NCI-H82 (cell line): Measurements from ENCODE around the gene MARK3.
A peak's percentile ranks its signal among the peaks of the same experiment; 100 is the strongest.

Experiments
- DNase-seq: peaks from one replicate; lab custom pipeline; 2025; lab: John Stamatoyannopoulos, UW

Gene MARK3

DNA sequence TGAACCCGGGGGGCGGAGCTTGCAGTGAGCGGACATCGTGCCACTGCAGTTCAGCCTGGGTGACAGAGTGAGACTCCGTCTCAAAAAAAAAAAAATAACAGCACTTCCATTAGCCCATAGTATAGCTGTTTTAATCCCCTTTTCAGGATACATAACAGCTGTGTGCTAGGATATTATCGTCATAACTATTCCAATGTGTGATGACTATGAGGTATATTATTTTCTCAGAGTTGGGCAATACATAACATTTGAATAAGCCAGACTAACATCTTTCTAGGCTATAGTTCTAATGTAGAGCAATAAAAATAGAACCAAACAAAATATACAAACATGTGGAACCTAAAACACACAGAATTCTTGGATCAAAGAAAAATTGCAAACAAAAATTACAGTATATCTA is 57.1 kb downstream of the MARK3 start:
- no peak for DNase-seq

DNA sequence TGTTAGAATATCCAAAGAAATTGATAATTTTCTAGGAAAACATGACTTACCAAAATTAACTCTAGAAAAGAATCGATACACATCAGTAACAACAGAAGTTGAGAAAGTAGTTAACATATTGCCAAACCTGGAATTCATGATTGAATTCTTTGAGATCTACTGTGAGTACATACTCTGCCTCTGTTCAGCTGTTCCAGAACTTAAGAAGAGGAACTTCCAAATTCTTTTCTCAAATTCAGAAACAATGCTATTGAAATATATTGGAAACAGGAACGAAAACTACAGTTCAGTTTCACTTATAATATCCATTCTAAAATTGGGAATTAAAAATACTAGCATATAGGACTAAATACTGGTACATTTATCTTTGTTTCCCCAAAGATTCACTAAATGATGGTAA is 57.9 kb downstream of the MARK3 start:
- DNase-seq = no peak

DNA sequence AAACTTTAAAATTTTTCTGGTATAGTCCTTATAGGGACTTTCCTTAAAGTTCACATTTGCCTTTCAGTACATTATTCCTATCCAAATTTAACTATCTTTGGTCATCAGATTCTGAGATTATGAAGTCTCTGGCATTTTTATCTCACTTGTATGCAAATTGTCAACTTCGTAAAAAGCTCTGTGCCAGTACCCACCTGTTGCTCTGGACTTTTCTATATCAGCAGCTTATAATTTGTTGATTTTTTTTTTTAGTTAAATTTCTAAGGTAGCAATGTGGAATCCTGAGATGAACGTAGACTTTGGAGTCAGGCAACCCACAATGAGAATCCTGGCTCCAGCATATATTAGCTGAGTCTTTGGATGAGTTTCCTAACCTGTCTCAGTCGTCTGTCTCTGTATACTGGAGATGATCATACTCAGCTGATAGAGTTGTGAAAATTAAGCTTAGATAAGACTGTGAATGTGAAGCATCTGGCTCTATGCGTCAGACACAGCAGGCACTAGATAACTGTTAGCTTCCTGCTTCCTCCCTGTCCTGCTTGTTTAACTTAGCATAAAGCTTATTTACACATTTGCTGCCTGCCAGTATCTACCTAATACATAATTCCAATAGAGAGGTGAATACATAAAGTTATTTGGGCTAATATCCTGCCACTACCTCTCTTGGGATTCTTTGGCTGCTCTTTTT is 59.8 kb downstream of the MARK3 start:
- DNase-seq = peak; percentile 7

DNA sequence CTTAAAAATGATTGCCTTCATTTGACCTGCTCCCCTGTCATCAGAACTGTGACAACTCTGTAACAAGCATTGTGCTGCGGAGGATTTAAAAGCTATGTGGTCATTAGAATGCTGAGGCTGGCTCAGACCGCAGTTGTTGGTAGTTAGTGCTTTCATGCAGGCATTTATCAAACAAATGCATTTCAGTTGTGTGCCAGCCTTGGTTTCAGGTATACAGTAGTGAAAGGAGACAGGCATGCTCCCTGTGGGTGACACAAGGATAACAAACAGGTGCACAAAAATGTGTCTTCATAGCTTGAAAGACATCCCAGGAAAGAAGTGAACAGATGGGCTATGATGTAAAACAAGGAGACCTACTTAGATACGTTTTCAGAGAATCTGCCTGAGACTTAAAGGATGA is 60.6 kb downstream of the MARK3 start:
- DNase-seq = peak; percentile 39

DNA sequence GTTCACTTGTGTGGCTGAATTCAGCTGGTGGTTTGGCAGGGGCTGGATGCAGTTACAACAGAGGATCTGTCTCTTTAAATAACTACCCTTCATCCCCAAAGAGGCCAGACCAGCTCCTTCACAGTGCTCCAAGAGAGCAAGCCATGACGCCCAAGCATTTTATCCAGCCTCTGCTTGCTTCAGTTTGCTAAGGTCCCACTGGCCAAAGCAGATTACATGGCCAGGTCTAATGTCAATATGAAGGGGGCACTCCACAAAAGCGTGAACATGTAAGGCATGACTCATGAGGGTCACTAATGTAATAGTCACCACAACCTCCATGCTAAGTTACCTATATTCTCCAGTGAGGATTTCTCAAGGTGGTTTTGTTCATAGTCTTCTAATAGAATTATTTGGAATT is 62.9 kb downstream of the MARK3 start:
- DNase-seq = no peak

DNA sequence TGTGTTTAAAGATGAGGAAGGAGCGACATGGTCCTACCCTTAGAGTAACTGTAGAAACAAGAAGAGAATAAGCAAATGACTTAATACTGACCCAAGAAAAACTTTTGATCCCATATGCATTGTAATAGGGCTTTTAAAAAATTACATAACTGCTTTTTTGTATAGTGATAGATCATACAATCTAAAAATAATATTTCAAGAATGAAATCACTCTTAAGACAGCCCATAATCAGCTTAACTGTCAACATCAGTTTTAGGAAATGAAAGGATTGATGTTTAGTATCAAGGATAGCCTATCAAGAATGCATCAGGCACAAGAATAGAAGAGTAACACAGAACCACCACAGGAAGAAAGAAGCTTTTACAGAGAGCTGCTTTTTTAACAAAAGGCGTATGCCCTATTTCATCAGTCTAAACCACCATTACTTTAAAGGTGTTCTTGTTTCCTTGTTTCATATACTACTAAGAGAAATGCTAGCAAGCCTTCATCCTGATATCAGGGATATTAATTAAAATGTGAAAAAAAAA is 64.5 kb downstream of the MARK3 start:
- no peak for DNase-seq

DNA sequence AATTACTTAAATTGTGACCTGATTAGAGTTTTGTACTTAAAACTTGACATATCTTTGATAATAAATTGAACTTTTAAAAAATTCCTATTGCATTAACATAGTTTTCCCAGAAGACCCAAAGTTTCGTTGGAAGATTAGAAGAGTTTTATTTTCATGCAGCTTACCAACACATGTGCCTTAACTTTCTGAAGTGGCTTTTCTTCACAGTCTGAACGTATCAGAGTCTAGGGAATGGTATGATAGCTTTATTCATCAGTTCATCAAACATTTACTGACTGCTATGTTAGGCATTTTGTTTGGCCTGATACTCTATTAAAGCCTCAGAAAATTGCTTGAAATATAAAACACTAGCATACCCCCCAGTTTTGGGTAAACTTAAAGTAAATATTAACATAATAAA is 65.2 kb downstream of the MARK3 start:
- DNase-seq = no peak

DNA sequence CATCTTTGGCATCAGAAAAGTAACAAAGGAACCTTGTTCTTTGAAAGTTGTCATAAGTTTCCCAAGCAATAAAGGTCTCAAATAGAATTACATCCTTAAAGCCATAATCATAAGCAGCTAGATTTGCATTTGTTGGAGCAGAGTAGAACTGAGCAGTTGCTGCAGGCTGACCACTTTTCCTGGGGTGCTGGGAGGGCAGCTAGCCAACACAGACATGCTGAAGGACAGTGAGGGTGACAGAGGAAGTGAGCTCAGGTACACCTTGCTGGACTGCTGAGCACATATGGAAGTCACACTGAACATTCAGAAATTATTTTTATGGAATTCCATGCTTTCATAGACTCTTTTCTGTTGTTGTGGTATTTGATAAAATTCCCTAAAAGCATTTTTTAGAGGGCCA is 66.2 kb downstream of the MARK3 start:
- no peak for DNase-seq

DNA sequence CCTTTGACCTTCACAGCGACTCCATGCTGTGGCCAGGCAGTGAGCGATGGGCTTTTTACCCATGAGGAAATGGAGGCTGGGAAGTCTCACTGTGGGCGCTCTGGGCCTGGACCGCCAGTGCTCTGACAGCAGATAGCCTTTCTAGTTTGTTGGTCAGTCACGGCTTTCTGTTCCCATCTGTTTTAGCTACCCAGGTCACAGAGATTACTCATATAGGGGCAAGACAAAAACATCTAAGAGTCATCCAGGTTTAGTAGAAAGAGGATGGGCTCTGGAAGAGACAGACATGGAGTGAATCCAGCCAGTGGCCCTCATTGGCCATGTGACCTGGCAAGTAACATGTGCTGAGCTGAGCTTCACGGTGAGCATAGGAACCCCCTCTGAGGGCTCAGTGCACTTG is 68.6 kb downstream of the MARK3 start:
- peak; percentile 13 for DNase-seq

DNA sequence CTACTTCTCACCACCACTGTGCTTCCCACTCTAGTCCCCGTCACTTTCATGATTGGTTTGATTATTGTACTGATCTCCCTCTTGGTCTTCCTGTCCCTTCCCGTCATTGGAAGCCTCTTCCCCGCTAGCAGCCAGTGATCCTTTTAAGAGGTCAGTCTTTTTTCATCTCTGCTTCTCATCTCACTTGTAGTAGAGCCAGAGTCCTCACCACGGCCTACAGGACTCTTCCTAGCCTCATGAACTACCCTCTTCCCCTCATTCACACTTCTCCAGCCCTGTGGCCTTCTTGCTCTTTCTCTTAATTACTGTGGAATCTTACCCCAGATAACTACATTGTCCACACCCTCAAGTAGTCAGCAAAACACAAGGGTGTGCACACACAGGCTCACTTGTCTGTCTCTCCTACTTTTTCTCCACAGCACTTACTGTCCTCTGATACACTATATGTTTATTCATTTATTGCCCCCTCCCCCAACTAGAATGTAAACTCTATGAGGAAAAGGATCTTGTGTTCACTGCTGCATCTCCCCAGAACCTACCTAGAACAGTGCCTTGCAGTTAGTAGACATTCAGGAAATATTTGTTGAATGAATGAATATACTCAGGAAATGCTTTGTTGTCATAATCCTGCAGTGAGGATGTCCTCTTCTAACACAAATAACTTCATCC is 71.1 kb downstream of the MARK3 start:
- peak; percentile 2 for DNase-seq

DNA sequence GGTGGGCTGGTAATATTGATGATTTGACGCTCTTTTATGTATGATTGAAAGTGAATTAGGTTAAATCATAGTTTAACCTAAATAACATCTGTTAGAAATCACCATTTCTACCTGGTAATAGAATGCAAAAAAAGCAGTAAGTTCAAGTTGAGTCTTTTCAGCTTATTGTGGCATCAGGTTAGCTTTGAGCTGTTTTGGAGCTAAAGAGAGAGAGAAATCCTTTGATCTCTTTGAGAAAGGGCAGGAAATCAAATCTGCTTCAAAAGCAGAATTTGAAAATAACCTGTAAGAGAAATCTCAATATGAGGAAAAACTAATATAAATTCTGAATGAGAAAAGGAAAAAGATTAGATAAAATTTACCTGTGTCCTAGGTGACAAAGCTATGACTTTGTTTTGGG is 75.2 kb downstream of the MARK3 start:
- no peak for DNase-seq

DNA sequence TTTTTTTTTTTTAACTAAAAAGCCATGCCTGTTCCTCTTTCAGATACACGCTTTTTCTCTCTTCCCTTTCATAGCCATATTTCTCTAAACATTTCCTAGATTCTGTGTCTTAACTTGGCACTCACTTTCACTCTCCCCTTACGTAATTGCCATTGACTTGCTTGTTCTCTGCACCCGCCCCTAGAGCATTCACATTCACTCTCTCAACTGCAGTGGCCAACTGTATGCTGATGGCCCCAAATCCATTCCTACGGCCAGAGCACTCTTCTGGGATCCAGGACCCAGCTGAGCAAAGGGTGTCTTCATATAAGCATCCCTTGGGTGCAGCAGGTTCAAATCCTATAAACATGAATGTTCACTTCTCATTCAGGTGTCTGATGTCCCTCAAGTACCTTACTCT is 77.9 kb downstream of the MARK3 start:
- no peak for DNase-seq

DNA sequence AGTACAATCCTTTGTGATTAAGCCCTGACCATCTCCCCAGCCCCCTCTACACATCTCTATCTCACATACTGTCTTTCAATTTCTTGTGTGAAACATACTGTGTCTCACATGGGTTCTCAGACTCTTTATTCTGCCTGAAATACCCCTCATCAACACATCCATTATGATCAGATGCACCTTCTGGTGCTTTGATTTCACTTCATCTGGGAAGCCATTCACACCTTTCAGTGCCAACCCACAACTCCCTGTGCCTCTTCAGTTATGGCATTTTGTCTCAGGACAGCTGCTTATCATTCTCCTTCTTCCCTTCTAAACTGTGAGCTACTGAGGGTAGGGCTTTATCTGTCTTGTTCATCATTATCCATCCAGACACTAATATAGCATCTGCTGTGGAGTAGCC is 78.6 kb downstream of the MARK3 start:
- DNase-seq = no peak

DNA sequence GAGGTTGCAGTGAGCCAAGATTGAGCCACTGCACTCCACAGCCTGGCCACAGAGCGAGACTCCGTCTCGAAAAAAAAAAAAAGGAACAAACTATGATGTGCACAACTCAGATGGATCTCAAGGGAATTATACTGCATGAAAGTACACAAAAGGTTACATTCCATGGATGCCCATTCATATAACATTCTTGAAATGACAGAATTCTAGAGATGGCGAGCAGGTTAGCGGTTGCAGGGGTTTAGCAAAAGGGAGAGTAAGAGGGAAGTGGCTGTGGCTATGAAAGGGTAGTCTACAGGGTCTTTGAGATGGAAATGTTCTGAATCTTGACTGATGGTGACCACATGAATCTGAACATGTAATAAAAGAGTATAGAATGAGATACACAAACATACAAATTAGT is 87.7 kb downstream of the MARK3 start:
- no peak for DNase-seq

DNA sequence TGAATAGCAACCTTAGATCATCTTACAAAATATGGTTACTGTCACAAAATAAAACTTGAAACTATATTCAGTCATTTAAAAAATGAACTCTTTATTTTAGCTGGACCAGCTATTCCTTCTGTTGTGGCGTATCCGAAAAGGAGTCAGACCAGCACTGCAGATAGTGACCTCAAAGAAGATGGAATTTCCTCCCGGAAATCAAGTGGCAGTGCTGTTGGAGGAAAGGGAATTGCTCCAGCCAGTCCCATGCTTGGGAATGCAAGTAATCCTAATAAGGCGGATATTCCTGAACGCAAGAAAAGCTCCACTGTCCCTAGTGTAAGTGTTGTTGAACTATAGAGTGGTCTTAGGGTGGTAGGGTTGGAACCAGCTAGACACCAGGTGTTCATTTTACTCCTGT is 89.7 kb downstream of the MARK3 start:
- DNase-seq = no peak

DNA sequence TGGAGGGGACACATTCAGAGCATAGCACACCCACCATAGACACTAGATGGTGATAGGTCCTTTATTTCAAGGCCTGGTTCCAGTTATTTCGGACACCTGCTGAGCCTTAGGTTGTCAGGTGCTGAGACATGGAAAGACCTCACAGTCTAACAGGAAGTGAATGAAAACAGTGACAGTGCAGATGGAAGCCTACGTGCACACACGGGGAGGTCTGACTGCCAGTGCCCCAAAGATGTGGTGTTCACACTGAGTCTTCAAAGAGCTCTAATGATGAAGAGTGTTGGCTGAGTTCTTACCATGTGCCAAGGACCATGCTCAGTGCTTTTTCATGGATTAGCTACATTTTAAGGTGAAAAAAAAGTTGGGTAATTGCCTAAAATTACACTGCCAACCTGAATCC is 90.8 kb downstream of the MARK3 start:
- no peak for DNase-seq

DNA sequence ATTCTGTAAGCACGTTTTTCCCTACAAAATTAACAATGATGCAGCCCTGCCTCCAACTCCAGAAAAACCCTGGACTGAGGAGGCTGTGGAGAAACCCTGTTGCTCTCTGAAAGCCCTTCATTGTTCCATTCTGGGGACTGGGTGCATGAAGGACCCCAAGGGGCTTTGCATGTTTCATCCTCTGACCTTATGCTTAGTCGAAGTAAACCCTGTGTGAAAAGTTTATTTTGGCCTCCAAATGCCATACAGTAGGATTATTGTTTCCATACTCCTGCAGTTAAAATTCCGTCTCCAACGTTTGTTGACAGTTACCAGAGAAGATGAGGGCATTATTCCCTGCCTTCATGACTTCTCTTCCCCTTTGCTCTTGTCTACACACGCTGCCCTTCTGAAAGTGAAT is 91.4 kb downstream of the MARK3 start:
- no peak for DNase-seq

DNA sequence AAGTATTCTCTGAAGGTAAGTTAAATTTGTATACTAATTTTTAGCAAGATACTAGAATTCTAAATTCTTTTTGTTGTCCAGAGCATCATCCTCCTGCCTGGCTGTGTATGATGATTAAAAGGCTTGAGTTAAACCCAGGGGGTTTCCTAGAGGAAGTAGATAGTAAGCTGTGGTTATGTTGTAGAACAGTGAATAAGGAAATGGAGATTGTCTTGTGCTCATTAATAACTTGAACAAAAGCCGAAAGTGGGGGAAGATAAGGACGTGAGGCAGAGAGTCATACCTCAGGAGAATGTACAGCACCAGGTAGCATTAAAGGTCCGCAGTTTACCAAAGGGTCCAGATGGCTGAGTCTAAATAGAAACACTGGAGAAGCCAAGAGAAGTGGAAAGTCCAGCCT is 95.4 kb downstream of the MARK3 start:
- DNase-seq = no peak

DNA sequence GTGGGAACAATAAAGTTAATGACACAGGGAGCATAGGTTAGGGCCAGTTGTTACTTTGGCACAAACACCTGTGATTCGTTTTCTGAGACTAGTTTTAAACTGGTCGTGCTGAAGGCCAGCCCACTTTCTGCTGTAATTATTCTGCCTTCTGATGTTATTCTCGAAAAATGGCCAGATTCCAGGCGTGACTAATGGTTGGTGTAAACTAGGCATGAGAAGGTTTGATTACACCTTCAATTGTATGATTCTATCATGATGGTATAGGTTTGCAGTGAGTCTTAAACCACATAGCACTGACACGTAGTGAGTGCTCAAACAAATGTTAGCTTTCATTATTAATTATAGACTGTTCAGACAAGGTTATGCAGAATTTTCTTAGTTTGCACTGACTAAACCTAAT is 98.4 kb downstream of the MARK3 start:
- DNase-seq = no peak

DNA sequence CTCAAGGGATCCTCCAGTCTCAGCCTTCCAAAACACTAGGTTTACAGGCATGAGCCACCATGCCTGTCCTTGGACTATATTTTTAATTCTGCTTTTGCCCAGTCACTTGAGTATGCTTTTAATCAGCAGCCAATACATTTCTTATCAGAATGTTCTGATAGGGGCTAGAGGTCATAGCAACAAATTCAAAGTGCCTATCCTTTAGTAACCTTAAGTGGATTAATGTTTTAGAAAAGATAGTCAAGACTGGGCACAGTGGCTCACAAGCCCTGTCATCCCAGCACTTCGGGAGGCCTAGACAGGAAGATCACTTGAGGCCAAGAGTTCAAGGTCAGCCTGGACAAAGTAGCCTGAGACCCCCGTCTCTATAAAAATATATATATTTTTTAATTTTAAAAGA is 100.3 kb downstream of the MARK3 start:
- no peak for DNase-seq

DNA sequence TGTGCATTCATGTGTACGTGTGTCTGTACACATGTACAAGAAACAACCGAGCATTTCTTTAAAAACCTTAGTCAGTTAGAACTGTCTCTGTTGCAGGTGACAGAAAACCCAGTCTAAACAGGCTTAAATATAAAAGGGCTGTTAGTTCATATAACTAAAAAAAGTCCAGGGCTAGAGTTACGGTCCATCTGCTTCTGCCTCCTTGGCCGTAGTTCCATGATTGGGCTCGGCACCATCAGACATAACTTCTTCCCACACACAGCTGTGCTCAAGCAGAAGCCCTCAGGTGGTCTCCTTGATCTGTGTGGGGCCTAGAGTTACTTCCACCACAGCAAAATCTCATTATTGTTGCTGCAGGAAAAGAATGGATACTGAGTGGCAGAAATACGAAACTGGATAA is 102.9 kb downstream of the MARK3 start:
- DNase-seq = no peak

DNA sequence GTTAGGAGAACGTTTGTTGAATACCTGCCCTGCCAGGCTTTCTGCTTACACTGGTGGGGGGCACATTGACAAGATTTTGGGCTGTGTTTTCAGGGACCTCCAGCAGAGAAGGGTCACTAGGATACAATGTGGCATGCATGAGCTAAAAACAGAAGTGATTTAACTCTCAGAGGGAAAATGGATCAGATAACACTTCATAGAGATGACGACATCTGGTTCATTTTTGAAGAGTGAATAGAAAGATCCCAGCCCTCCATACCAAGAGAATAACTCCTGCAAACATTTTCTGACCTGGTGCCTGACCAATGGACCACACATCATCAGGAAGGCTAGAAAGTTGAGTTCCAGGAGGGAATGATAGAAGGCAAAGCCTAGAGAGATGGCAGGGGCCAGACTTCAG is 103.7 kb downstream of the MARK3 start:
- no peak for DNase-seq

DNA sequence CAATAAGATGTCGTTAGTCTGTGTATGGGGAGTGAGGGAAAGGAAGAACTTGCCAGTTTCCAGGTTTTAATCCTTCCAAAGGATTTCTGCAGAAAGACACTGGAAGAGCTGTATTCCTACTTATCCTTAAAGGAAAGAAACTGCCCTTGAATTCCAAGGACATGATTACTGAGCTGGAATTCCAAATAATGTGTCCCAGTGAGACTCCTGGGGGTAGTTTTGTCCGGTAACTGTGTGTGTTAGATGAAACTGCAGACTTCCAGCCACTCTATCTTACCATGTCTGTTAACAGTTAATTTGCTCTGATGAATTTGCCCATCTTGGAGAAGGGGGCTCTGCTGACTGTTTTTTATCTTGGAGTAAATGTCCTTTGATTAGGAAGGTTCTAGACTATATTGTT is 104.4 kb downstream of the MARK3 start:
- no peak for DNase-seq

DNA sequence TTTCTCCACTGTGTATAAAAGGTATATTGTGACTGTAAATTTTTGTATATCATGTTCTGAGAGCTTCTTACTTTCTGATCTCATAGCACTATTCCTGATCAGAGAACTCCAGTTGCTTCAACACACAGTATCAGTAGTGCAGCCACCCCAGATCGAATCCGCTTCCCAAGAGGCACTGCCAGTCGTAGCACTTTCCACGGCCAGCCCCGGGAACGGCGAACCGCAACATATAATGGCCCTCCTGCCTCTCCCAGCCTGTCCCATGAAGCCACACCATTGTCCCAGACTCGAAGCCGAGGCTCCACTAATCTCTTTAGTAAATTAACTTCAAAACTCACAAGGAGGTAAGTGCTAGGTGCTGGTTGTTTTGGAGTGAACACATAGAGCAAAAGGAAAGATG is 106.5 kb downstream of the MARK3 start:
- DNase-seq = no peak
